WTC11 (cell line): ENCODE results near the gene SRGN. TPM values are rescaled to one million over a fixed set of nuclear protein-coding genes. Genes with fewer than 3 reads are reported as not detected.

Experiments
- ATAC-seq: fragments of 200-7000 bp; cut with Tn5 transposase; 2 replicates; pipeline ENCODE4 v1.10.0; 2021; ENCODE audit warnings: mild to moderate bottlenecking, moderate library complexity
- CTCF ChIA-PET: fragments of 300-600 bp; sonication (Branson Sonifier 250); formaldehyde crosslinking; loops from one replicate; lab custom pipeline; 2021; ENCODE audit warnings: antibody characterized with exemption; lab: Charles Lee
- POLR2A ChIA-PET: fragments of 350-600 bp; sonication (Branson Sonifier 250); formaldehyde crosslinking; loops from one replicate; lab custom pipeline; 2021; ENCODE audit warnings: antibody characterized with exemption; lab: Charles Lee
- DNase-seq: peaks from one replicate; pipeline ENCODE4 v3.0.0; 2021; ENCODE audit warnings: low spot score
- H3K27ac Mint-ChIP-seq: 2 replicates; pipeline ENCODE4 v1.8.0; 2021; ENCODE audit warnings: mixed read lengths
- H3K27me3 Mint-ChIP-seq: 2 replicates; pipeline ENCODE4 v1.8.0; 2021; ENCODE audit warnings: low read depth, mild to moderate bottlenecking, moderate library complexity, mixed read lengths
- H3K36me3 Mint-ChIP-seq: 2 replicates; pipeline ENCODE4 v1.8.0; 2021; ENCODE audit warnings: mixed read lengths
- H3K4me1 Mint-ChIP-seq: 2 replicates; pipeline ENCODE4 v1.8.0; 2022; ENCODE audit warnings: mixed read lengths
- H3K4me3 Mint-ChIP-seq: 2 replicates; pipeline ENCODE4 v1.8.0; 2021; ENCODE audit warnings: mild to moderate bottlenecking, moderate library complexity, mixed read lengths
- H3K9me3 Mint-ChIP-seq: 2 replicates; pipeline ENCODE4 v1.8.0; 2021; ENCODE audit warnings: mixed read lengths
- CREM ChIP-seq: sonication (generic); formaldehyde crosslinking; IDR thresholded peaks from 2 replicates; pipeline ENCODE4 v1.8.1; 2022; ENCODE audit warnings: mild to moderate bottlenecking, missing genetic modification reagents, moderate library complexity
- E2F5 ChIP-seq: sonication (generic); formaldehyde crosslinking; IDR thresholded peaks from 2 replicates; pipeline ENCODE4 v1.8.1; 2022; ENCODE audit warnings: mild to moderate bottlenecking, moderate library complexity, missing genetic modification reagents
- FOXP4 ChIP-seq: sonication (generic); formaldehyde crosslinking; IDR thresholded peaks from 2 replicates; pipeline ENCODE4 v1.8.0; 2022; ENCODE audit warnings: mild to moderate bottlenecking, missing genetic modification reagents
- NR1H2 ChIP-seq: sonication (generic); formaldehyde crosslinking; IDR thresholded peaks from 2 replicates; pipeline ENCODE4 v1.9.0; 2021; ENCODE audit warnings: mild to moderate bottlenecking, moderate library complexity, missing genetic modification reagents
- TEAD1 ChIP-seq: sonication (generic); formaldehyde crosslinking; IDR thresholded peaks from 2 replicates; pipeline ENCODE4 v1.8.0; 2022; ENCODE audit warnings: mild to moderate bottlenecking, missing genetic modification reagents
- ZMAT4 ChIP-seq: fragments of 250-450 bp; sonication (Bioruptor Pico); IDR thresholded peaks from 2 replicates; pipeline ENCODE4 v1.9.0; 2021; ENCODE audit warnings: mild to moderate bottlenecking
- ZNF121 ChIP-seq: sonication (generic); formaldehyde crosslinking; IDR thresholded peaks from 2 replicates; pipeline ENCODE4 v1.8.0; 2023; ENCODE audit warnings: missing genetic modification reagents
- ZNF138 ChIP-seq: sonication (generic); formaldehyde crosslinking; conservative IDR thresholded peaks from 2 replicates; pipeline ENCODE4 v1.8.1; 2022; ENCODE audit warnings: mild to moderate bottlenecking, moderate library complexity, missing genetic modification reagents
- ZNF317 ChIP-seq: sonication (generic); formaldehyde crosslinking; IDR thresholded peaks from 2 replicates; pipeline ENCODE4 v1.8.1; 2023; ENCODE audit warnings: low read depth, mild to moderate bottlenecking, moderate library complexity, missing genetic modification reagents, borderline replicate concordance
- ZNF425 ChIP-seq: fragments of 250-450 bp; sonication (Bioruptor Pico); conservative IDR thresholded peaks from 2 replicates; pipeline ENCODE4 v1.9.0; 2021; ENCODE audit warnings: mild to moderate bottlenecking
- total RNA-seq: library from RNA; stranded (reverse); gene quantifications from 3 replicates; pipeline ENCODE4 v1.2.3, GENCODE V29; 2021
- TF ChIP-seq, protein P1 (sequence below): sonication (generic); formaldehyde crosslinking; IDR thresholded peaks from 2 replicates; pipeline ENCODE4 v1.8.1; 2023; ENCODE audit warnings: mild to moderate bottlenecking, missing genetic modification reagents
- TF ChIP-seq, protein P2 (sequence below): sonication (generic); formaldehyde crosslinking; IDR thresholded peaks from 2 replicates; pipeline ENCODE4 v1.8.1; 2023; ENCODE audit warnings: mild to moderate bottlenecking, missing genetic modification reagents, borderline replicate concordance
- TF ChIP-seq, protein P3 (sequence below): sonication (generic); formaldehyde crosslinking; IDR thresholded peaks from 2 replicates; pipeline ENCODE4 v1.8.1; 2022; ENCODE audit warnings: missing genetic modification reagents, borderline replicate concordance

Gene SRGN
- total RNA-seq, 1 experiment from 2014 or later: 1.4 TPM

DNA sequence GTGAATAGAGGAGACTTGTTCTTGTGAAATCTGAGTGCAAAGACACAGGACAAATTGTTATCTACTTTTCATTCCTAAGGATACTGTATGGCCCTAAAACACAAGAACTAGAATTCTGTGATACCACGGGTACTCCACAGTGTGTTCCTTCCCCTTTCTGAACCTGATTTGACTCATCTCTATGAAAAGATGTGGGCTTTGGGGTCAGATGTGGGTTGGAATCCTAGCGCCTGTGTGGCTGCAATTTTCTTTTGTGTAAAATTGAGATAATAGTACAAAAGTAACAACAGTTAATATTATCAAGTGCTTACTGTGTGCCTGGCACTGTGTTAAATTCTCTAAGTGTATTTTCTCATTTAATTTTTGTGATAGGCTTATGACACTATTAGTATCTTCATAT lies 8.1 kb downstream of the SRGN start (continued):
- TF ChIP-seq E2F5 (CRISPR knock-in tag): no peak

DNA sequence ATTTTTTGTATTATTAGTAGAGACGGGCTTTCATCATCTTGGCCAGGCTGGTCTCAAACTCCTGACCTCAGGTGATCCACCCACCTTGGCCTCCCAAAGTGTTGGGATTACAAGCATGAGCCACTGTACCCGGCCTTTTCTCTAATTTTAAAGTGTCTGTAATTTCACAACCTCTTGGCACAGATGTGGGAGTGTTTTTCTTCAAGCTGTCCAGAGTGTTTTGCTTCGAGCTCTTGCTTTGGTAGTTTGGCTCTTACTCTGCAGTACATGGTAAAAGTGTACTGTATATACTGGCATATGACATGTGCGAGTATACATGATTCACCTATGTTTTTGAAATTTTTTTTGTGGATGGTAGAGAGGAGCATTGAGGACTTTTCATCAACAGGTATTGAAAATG lies 9.8 kb downstream of the SRGN start:
- no peak overlapping the region for H3K4me3 Mint-ChIP-seq
- ChIA-PET CTCF (no interaction called here), POLR2A (no interaction called here)
- ATAC-seq (no peak), DNase-seq (no peak)
- H3K27me3 Mint-ChIP-seq: no peaks in the 10 kb centered on the region
- H3K4me1 Mint-ChIP-seq: peaks cover 4% of the 10 kb centered on the region
- no peak overlapping the region for H3K27ac Mint-ChIP-seq
- no peaks in the 10 kb centered on the region for H3K9me3 Mint-ChIP-seq
- TF ChIP-seq ZNF138 (CRISPR knock-in tag) (no peak), CREM (CRISPR knock-in tag) (no peak), ZNF121 (CRISPR knock-in tag) (no peak), FOXP4 (CRISPR knock-in tag) (no peak), E2F5 (CRISPR knock-in tag) (no peak), ZNF317 (CRISPR knock-in tag) (no peak), ZMAT4 (CRISPR knock-in tag) (no peak), NR1H2 (CRISPR knock-in tag) (no peak), ZNF425 (CRISPR knock-in tag) (no peak), TEAD1 (CRISPR knock-in tag) (no peak)
- TF ChIP-seq, protein P1, sequence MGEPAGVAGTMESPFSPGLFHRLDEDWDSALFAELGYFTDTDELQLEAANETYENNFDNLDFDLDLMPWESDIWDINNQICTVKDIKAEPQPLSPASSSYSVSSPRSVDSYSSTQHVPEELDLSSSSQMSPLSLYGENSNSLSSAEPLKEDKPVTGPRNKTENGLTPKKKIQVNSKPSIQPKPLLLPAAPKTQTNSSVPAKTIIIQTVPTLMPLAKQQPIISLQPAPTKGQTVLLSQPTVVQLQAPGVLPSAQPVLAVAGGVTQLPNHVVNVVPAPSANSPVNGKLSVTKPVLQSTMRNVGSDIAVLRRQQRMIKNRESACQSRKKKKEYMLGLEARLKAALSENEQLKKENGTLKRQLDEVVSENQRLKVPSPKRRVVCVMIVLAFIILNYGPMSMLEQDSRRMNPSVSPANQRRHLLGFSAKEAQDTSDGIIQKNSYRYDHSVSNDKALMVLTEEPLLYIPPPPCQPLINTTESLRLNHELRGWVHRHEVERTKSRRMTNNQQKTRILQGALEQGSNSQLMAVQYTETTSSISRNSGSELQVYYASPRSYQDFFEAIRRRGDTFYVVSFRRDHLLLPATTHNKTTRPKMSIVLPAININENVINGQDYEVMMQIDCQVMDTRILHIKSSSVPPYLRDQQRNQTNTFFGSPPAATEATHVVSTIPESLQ (CRISPR knock-in tag): no peak
- TF ChIP-seq, protein P2, sequence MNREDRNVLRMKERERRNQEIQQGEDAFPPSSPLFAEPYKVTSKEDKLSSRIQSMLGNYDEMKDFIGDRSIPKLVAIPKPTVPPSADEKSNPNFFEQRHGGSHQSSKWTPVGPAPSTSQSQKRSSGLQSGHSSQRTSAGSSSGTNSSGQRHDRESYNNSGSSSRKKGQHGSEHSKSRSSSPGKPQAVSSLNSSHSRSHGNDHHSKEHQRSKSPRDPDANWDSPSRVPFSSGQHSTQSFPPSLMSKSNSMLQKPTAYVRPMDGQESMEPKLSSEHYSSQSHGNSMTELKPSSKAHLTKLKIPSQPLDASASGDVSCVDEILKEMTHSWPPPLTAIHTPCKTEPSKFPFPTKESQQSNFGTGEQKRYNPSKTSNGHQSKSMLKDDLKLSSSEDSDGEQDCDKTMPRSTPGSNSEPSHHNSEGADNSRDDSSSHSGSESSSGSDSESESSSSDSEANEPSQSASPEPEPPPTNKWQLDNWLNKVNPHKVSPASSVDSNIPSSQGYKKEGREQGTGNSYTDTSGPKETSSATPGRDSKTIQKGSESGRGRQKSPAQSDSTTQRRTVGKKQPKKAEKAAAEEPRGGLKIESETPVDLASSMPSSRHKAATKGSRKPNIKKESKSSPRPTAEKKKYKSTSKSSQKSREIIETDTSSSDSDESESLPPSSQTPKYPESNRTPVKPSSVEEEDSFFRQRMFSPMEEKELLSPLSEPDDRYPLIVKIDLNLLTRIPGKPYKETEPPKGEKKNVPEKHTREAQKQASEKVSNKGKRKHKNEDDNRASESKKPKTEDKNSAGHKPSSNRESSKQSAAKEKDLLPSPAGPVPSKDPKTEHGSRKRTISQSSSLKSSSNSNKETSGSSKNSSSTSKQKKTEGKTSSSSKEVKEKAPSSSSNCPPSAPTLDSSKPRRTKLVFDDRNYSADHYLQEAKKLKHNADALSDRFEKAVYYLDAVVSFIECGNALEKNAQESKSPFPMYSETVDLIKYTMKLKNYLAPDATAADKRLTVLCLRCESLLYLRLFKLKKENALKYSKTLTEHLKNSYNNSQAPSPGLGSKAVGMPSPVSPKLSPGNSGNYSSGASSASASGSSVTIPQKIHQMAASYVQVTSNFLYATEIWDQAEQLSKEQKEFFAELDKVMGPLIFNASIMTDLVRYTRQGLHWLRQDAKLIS: no peak
- TF ChIP-seq, protein P3, sequence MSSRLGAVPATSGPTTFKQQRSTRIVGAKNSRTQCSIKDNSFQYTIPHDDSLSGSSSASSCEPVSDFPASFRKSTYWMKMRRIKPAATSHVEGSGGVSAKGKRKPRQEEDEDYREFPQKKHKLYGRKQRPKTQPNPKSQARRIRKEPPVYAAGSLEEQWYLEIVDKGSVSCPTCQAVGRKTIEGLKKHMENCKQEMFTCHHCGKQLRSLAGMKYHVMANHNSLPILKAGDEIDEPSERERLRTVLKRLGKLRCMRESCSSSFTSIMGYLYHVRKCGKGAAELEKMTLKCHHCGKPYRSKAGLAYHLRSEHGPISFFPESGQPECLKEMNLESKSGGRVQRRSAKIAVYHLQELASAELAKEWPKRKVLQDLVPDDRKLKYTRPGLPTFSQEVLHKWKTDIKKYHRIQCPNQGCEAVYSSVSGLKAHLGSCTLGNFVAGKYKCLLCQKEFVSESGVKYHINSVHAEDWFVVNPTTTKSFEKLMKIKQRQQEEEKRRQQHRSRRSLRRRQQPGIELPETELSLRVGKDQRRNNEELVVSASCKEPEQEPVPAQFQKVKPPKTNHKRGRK (CRISPR knock-in tag): no peak
- H3K36me3 Mint-ChIP-seq: no peaks in the 10 kb centered on the region
